Adipose tissue (tissue), 3 donors: ENCODE measurements around the gene THOC6. TPM values are rescaled to one million over a fixed set of nuclear protein-coding genes. Genes with fewer than 3 reads are reported as not detected.

Experiments
- H3K27ac ChIP-seq: one replicate; pipeline ENCODE4 v1.5.1; 2013; ENCODE audit warnings: low read depth, low read length
- WGBS, 3 donors: extraction: QIAGEN DNeasy Blood & Tissue Kit; methylation state at CpG; one replicate each; pipeline ENCODE4 v1.1.7; 2013; 5-methylcytosine and 5-hydroxymethylcytosine counted together
- polyA plus RNA-seq, 3 donors: library from polyadenylated mRNA; stranded (reverse); fragments of 200-250 nt; gene quantifications; one replicate each; pipeline ENCODE4 v1.2.3, GENCODE V29; 2013
- donor health status: healthy with polysubstance abuse.
- donor health status: Bipolar disorder and iron deficiency.
- donor health status: healthy.

Gene THOC6
- polyA plus RNA-seq, 3 donors: 11.3 to 25.2 (median 24.8) TPM

DNA sequence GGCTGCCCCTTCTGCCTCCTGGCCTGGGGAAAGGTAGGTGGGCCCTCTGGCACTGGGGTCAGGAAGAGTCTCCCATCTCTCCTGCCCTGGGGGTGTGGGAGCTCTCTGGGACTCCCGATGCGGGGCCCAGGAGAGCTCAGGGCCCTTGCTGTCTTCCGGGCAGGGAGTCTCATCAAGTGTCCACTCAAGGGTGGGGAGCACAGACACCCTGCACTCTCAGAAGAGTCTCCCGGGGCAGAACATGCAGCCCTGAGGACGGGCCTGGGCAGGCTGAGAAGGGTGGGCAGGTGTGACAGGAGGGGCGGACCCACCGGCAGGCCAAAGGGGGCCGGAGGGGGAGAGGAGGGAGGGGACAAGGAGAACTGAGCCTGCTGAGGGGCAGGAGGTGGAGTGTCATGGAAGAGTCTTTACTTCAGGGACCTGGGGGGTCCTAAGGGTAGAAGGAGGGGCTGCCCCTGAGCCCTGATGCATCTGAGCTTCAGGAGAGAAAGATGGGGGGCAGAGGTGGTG lies 35.2 kb upstream of the THOC6 start:
- 60 to 71% (median 69%) methylated on average over 7 to 8 of the region's 8 CpGs for WGBS, 3 donors

DNA sequence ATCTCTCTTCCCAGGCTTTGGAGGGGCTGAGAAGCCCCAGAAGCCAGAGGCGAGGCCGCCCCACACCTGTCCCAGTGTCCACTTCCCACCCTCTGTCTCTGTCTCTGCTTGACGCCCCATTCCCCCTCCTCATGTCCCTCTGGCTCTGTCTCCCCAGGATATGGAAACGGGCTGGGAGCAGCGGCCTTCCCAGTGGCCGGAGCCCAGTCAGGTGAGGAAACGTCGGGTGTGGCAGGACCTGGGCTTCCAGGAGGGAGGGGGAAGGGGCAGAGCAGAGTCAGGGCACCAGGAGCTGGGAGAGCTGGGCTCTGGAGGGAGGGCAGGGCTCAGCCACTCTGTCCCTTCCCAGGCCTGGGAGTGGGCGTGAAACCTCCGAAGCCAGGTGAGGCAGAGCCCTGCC lies 32.9 kb upstream of the THOC6 start:
- no peak overlapping the region for H3K27ac ChIP-seq

More for the DNA sequence above, 35.2 kb upstream of the THOC6 start:
- no peak overlapping the region for H3K27ac ChIP-seq

DNA sequence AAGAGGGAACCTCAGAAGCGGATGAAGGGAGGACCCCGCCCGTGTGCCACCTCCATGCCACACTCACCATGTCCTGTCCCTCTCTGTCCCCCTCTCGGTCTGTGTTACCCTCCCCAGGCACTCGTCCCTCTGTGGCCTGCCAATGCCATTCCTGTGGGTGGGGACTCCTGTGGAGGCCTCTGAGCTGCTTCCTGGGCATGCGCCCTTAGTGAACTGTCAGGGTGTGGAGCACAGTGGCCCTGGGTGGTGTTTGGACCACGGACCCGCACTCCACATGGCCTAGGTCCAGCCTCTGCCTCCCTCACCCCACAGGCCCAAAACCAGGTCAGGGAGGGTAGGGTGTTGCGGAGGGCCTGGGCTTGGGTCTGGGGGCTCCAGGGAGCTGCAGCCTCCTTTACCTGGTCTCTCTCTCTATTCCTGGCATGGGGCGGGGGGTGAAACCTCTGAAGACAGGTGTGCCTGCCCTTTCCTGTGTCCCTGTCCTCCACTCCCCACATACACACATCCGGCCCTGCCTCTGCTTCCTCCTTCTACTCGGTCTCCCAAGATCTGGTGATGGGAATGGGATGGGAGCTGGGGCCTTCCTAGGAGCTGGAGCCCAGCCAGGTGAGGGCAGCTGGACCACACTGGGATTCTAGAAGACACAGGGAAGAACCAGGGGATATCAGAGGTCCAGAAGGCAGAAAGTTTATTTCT lies 32.1 kb upstream of the THOC6 start:
- WGBS, 3 donors: 80 to 90% (median 86%) methylated on average over 12 of the region's 12 CpGs
- H3K27ac ChIP-seq: no peak overlapping the region

More for the DNA sequence above, 32.9 kb upstream of the THOC6 start:
- 65 to 80% (median 66%) methylated on average over 10 of the region's 10 CpGs for WGBS, 3 donors

DNA sequence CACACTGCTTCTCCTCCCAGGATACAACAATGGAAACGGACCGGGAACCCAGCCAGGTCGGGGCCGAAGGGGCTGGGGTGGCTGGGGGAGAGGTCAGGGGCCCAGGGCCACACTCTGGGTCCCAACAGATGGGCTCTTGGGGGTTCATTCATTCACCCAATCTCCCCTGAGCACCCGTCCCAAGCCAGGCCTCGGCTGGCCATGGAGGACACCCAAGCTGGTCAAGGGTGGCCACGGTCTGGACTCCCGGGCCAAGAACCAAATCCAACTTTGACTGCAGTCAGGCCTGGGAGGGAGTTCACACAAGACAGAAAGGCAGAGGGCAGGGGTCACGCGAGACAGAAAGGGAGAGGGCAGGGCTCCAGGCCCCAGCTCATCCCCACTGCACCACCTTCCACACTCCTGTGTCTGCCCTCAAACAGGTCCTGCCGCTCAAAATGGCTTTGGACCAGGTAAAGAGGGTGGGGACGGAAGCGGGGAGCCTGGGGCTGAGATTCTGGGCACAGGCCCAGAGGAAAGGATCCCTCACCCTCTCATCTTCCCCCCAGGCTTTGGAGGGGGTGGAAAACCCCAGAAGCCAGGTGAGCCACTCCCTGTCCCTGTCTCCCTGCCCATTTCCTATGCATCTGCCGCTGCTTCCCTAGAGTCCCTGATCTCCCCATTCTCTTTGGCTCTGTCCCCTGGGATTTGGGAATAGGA lies 31.3 kb upstream of the THOC6 start:
- H3K27ac ChIP-seq: no peak overlapping the region
- WGBS, 3 donors: 71 to 88% (median 83%) methylated on average over 14 of the region's 14 CpGs

DNA sequence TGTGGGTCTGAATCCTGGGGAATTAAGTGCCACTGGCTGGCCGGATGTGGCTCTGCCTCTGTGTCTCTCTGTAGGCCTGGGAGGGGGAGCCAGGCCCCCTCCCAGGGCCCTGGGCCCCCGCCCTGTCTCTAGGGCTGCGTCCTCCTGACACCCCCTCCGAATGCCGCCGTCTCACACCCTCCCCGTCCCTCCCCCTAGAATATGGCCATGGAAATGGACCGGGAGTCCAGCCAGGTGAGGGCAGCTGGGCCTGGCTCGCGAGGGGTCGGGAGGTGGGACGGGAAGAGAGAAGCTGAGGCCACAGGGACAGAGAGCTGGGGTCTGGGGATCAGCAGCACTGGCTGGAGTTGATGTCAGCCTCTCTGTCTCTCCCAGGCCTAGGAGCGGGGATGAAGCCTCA lies 27.5 kb upstream of the THOC6 start:
- WGBS, 3 donors: 72 to 81% (median 79%) methylated on average over 12 to 13 of the region's 13 CpGs
- H3K27ac ChIP-seq: no peak overlapping the region

DNA sequence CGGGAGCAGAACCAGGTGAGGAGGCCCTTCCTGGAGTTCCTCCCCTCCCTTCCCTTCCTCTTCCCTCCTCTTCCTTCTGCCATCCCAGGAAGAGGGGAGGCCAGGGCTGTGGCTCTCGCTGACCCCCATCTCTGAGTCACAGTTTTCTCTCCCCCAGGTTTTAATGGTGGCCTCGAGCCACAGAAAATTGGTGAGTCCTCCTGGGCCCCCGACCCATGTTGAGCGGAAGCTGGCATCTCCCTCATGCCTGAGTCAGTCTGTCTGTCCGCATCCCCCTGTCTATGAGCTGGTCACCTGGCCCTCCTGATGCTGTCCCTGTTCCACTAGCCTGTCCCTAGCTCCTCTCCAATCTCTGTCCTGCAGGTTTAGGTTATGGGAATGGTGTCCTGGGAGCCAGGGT lies 23.9 kb upstream of the THOC6 start:
- H3K27ac ChIP-seq: no peak overlapping the region
- 78 to 92% (median 80%) methylated on average over 6 of the region's 6 CpGs for WGBS, 3 donors

DNA sequence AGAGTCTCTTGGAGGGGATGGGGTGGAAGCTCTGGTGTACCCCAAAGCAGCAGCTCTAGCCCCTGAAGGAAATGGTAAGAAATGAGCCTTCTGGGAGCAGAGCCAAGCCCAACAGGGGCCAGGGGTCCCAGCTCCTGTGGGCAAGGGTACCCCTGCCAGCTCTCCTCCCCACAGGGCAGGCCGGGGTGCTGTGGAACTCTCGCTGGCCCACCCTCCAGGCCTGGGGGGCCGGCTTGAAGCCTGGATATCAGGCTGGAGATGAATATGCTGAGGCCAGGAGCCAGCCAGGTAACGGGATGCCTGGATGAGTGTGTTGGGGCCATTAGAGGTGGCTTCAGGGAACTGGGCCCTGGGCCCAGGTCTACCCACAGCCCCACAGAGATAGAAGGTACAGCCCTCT lies 23.3 kb upstream of the THOC6 start:
- H3K27ac ChIP-seq: no peak overlapping the region
- 80 to 88% (median 86%) methylated on average over 4 of the region's 4 CpGs for WGBS, 3 donors

DNA sequence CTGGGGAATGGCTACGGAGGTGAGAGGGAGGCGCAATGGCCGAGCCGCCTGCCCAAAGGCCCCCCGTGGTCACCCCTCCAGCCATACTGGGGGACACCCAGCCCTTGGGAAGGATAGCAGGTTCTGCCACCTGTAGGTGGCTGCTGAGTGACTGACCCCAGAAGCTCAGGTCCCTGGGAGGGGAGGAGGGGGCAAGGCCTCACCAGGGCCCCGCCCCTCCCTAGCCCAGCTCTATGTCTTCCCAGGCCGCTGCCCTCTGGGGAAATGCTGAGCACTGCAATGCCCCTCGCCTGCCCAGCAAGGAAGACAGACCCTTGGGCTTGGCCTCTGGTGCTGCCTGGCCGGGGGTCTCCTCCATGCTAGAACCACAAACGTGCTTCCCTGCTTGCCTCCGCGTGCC lies 22.5 kb upstream of the THOC6 start:
- no peak overlapping the region for H3K27ac ChIP-seq
- WGBS, 3 donors: 73 to 83% (median 79%) methylated on average over 12 of the region's 12 CpGs

DNA sequence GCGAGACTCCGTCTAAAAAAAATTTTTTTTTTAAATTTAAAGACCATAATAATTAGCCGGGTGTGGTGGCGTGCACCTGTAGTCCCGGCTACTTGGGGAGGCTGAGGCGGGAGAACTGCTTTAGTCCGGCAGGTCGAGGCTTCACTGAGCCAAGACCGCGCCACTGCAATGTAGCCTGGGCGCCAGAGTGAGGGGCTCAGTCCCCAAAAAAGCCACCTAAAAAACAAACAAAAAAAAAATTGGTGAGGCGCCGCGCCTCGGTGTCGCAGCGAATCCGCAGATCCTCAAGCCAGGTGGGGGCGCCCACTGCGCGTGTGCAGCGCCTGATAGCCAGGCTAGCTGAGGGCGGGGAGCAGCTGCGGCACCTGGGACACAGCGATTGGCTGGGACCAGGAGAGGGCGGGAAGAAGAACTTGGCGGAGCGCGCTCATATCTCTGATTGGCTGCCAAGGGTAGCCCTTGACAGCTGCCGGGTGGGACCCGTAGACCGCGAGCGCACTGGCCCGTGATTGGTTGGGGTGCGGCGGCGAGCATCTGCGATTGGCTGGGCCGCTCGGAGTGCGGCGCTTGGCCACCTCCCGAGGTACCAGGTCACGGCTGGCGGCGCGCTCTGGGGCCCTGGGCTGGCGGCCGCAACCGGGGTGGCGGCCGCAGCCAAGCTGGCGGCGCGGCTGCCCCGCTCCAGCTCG lies 20.1 kb upstream of the THOC6 start:
- WGBS, 3 donors: 7 to 11% (median 8%) methylated on average over 52 to 58 of the region's 58 CpGs
- no peak overlapping the region for H3K27ac ChIP-seq

DNA sequence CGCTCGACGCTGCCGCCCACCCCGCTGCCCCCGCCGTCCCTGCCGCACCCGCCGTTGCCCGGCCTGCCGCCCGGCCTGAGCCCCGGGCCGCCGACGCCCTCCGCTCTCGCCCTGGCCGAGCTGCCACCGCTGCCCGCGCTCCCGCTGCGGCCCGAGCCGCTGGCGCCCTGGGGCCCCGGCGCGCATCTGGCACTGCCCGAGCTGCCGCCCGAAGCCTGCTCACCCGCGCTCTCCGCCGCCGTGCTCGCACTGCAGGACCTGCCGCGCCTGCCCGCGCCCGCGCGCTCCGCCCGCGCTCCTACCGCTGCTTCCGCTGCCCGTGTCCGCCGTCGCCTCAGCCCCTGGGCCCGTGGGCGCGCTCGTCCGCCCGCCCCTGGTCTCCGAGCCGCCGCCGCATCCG lies 19.5 kb upstream of the THOC6 start:
- WGBS, 3 donors: 0 to 1% (median 1%) methylated on average over 9 to 63 of the region's 67 CpGs
- H3K27ac ChIP-seq: no peak overlapping the region

DNA sequence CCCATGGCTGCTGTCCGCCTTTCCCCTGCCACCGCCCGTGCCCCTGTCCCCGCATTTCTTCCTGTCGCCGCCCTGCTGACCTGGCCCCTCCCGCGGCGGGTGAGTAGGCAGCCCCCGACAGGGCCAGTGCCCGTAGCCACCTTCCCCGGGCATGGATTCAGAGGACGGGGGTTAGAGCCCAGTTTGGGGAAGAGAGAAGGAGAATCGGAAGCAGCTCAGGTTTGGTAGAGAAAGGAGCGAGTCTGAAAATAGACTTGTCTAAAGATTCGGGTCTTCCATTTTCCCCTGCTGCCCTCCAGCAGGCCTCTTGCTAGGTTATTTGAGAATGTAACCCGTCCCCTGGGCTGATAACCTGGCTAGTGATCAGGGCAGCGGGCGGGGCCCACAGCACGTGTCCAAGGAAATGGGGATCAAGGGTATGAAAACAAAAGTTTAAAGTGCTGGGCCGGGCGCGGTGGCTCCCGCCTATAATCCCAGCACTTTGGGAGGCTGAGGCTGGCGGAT lies 19.0 kb upstream of the THOC6 start:
- WGBS, 3 donors: 8 to 14% (median 13%) methylated on average over 21 to 25 of the region's 25 CpGs
- H3K27ac ChIP-seq: no peak overlapping the region

DNA sequence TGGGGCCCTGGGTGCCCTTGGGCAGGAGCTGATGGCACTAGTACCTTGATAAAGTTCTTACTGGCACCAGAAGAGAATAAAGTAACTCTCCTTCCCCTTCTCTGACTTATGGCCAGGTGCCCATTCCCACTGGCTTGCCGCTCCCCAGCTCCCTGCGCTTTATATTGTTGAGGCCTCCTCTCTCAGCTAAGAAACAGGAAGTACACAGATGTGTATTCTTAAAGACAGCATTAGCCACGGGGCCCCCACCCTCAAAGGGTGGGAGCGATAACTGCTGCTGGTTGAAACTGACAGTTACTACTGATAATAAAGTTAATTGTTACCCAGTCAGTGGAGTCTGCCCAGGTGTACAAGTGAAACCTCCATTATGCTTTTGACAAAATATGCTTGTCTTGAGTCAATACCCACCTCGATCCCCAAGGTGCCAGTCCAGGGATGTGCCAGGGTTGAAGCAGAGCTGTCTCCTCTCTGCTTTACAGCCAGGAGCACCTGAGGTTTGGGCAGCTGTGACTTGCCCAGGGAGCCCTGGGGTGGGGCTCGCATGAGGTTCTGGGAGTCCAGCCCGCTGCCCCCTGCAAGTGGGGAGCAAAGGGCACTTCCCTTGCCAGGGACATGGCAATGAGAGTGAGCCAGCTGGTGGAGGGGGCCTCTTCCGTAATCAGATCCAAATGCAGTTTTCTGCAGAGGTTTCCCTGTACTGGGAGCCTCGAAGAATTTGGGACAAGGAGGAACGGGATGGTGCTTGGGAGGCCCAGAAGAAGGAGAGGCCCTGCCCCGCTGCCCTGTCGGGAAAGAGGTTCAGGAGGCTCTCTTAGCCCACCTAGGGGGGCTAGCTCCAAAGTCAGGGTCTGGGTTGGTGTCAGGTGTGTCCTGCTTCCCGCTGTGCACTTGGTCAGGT lies 16.5 kb upstream of the THOC6 start:
- H3K27ac ChIP-seq: no peak overlapping the region
- WGBS, 3 donors: 17 to 42% (median 36%) methylated on average over 13 of the region's 13 CpGs

DNA sequence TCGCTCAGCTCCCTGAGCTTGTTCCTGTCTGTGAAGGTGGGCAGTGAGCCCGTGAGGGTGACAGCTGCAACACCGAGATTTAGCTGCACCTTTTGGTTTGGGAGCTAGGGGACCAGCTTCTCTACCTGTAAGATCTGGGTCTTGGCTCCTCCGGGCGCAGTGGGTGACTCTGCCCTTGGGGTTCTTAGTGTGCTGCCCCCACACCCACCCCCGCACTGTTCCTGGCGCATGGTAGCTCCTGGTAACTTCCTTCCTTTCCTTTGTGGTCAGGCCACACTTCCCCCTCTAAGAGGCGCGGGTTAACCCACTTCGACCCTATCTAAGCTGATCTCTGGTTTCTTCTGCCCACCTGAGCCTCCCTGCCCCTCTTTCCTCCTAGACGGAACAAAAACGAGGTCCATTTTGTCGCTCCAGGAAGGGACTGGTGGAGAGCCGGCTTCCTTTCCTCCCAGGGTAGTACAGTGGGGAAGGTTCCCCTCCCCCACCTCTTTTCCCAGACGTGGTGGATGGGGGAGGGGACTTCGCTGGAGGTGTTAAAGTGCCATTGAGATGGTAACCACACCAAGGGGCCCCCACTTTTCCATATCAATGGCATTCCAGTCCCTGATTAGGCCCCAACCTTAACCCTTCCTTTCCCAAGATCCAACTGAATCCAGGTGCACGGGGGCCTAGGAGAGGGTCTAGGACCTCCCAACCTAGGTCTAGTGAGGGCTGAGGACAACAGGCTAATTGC lies 15.7 kb upstream of the THOC6 start:
- 14 to 24% (median 17%) methylated on average over 17 of the region's 17 CpGs for WGBS, 3 donors
- H3K27ac ChIP-seq: no peak overlapping the region

DNA sequence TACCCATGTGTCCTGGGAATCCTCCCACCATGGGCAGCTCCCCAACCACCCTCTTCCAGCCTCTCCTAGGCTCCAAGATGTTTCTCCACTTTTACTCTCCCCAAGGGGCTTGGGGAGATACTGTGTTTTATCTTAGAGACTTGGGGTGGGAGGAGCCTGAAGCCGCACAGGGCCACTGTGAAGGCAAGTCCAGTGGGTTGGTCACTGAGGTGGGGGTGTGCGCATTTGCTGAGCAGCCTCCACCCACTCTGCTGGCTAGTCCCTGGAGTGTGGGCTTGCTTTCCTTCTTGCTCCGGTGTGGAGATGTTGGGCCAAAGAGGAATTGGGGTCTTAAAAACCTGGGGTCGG lies 15.2 kb upstream of the THOC6 start:
- 58 to 71% (median 63%) methylated on average over 4 of the region's 4 CpGs for WGBS, 3 donors
- no peak overlapping the region for H3K27ac ChIP-seq

DNA sequence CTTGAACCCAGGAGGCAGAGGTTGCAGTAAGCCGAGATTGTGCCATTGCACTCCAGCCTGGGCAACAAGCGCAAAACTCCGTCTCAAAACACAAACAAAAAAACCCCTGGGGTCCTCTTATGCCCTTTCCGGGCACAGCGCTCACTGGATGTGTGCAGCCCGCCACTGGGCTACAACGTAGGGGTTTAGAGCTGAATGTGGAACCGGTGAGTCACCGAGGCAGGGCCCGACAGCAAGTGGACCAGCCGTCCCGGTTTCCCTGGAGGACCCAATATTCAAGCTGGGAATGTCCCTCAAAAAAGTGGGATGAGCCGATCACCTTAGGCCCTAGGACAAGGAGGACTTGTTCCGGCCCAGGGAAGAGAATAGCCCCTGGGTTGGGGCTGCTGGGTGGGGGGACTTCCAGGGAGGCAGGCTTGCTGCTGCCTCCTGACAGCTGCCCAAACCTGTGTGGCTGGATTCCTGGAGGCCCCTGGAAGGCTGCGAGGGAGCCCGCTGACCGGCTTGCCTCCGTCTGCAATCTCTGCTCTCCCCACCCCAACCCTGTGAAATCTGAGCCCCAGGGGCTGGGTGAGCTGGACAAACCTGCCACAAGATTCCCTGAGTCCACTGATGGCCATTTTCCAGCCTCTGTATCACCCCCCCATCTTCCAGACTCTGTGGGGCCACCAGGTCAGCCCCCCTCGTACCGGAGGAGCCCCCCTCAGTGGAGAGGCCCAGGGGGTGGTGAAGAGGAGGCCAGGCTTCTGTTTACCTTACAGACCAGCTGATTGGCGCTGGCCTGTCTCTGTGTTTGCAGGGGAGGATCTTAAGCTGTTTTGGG lies 14.1 kb upstream of the THOC6 start:
- 38 to 64% (median 57%) methylated on average over 21 of the region's 21 CpGs for WGBS, 3 donors

DNA sequence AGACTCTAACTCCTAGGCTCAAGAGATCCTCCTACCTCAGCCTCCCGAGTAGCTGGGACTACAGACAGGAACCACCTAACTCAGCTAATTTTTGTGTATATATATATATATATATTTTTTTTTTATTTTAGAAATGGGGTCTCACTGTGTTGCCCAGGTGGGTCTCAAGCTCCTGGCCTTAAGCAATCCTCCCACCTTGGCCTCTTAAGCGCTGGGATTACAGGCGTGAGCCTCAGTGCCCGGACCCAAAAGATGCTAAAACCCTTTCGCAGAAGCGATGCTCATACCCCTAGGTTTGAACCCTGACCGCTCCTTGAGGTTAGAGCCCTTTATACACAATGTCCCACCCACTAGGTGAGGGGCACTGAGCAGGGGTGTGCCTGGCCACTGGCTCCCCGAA lies 13.3 kb upstream of the THOC6 start:
- no peak overlapping the region for H3K27ac ChIP-seq
- 87 to 96% (median 93%) methylated on average over 8 of the region's 8 CpGs for WGBS, 3 donors

More for the DNA sequence above, 14.1 kb upstream of the THOC6 start:
- no peak overlapping the region for H3K27ac ChIP-seq

DNA sequence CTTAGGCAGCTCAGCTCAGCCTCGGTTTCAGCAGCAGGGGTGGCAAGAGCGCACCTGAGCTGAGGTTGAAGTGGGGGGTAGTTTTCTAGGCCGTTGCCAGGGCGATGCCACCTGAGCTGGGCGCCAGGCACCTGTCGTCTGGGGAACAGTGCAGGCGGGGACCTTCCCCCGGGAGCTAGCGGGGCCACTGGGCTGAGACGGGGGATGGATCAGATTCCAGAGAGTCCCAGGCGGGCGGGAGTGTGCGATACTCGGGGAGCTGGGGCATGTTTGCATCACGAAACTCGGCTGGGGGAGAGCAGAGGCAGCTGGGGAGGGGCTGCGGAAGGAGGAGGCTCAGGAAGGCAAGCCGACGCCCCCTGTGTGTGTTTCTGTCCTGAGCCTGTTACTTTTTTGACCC lies 11.6 kb upstream of the THOC6 start:
- 11 to 46% (median 28%) methylated on average over 19 of the region's 19 CpGs for WGBS, 3 donors
- H3K27ac ChIP-seq: no peak overlapping the region
